ENCODE data around the gene SON.

DNA sequence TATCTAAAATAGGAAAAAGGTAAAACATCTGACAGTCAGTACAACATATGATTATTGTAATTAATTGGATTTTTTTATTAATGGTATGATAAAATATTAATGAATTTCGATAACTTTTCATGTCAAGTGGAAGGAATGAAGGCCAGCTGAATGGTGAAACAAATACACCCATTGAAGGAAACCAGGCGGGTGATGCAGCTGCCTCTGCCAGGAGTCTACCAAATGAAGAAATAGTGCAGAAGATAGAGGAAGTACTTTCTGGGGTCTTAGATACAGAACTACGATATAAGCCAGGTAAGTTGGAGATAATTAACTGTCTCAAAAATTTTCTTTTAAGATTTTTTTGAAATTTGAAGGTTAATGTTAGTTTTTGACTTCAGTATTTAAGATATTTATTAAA, 3.2 kb downstream of the SON start:
- TF ChIP-seq, protein P1, sequence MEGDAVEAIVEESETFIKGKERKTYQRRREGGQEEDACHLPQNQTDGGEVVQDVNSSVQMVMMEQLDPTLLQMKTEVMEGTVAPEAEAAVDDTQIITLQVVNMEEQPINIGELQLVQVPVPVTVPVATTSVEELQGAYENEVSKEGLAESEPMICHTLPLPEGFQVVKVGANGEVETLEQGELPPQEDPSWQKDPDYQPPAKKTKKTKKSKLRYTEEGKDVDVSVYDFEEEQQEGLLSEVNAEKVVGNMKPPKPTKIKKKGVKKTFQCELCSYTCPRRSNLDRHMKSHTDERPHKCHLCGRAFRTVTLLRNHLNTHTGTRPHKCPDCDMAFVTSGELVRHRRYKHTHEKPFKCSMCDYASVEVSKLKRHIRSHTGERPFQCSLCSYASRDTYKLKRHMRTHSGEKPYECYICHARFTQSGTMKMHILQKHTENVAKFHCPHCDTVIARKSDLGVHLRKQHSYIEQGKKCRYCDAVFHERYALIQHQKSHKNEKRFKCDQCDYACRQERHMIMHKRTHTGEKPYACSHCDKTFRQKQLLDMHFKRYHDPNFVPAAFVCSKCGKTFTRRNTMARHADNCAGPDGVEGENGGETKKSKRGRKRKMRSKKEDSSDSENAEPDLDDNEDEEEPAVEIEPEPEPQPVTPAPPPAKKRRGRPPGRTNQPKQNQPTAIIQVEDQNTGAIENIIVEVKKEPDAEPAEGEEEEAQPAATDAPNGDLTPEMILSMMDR (IDR thresholded peaks at IDR 0.05) = no peak
- TF ChIP-seq, protein P2, sequence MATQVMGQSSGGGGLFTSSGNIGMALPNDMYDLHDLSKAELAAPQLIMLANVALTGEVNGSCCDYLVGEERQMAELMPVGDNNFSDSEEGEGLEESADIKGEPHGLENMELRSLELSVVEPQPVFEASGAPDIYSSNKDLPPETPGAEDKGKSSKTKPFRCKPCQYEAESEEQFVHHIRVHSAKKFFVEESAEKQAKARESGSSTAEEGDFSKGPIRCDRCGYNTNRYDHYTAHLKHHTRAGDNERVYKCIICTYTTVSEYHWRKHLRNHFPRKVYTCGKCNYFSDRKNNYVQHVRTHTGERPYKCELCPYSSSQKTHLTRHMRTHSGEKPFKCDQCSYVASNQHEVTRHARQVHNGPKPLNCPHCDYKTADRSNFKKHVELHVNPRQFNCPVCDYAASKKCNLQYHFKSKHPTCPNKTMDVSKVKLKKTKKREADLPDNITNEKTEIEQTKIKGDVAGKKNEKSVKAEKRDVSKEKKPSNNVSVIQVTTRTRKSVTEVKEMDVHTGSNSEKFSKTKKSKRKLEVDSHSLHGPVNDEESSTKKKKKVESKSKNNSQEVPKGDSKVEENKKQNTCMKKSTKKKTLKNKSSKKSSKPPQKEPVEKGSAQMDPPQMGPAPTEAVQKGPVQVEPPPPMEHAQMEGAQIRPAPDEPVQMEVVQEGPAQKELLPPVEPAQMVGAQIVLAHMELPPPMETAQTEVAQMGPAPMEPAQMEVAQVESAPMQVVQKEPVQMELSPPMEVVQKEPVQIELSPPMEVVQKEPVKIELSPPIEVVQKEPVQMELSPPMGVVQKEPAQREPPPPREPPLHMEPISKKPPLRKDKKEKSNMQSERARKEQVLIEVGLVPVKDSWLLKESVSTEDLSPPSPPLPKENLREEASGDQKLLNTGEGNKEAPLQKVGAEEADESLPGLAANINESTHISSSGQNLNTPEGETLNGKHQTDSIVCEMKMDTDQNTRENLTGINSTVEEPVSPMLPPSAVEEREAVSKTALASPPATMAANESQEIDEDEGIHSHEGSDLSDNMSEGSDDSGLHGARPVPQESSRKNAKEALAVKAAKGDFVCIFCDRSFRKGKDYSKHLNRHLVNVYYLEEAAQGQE (IDR thresholded peaks at IDR 0.05; ENCODE audit: insufficient read depth in 1 of 2, low read depth in 2 of 2, low read length in 1 of 2) = no peak
- TF ChIP-seq TCF7L2 (IDR thresholded peaks at IDR 0.05; ENCODE audit: low read depth, low read length) (no peak), POLR2AphosphoS5 (IDR thresholded peaks at IDR 0.05; ENCODE audit: low read depth, low read length) (no peak)
